SJSA1 (cell line): ENCODE measurements around the gene HOXA3. TPM values are rescaled to one million over a fixed set of nuclear protein-coding genes. Genes with fewer than 3 reads are reported as not detected.

Source experiments
- DNase-seq, 2 experiments: peaks; one replicate each; pipeline ENCODE4 v3.0.0-alpha.2; 2015 to 2020; ENCODE audit warnings: low spot score in 2 of 2, low read depth in 1 of 2
- H3K27ac ChIP-seq: fragments of 250-450 bp; sonication (Bioruptor Pico); 2 replicates; pipeline ENCODE4 v1.5.1; 2020; ENCODE audit warnings: mild to moderate bottlenecking, moderate library complexity
- H3K27me3 ChIP-seq: fragments of 250-450 bp; sonication (Bioruptor Pico); replicated peaks from 2 replicates; pipeline ENCODE4 v1.5.1; 2020; ENCODE audit warnings: mild to moderate bottlenecking, moderate library complexity
- H3K36me3 ChIP-seq: fragments of 250-450 bp; sonication (Bioruptor Pico); 2 replicates; pipeline ENCODE4 v1.5.1; 2020; ENCODE audit warnings: mild to moderate bottlenecking
- H3K4me1 ChIP-seq: fragments of 250-450 bp; sonication (Bioruptor Pico); replicated peaks from 2 replicates; pipeline ENCODE4 v1.6.1; 2021; ENCODE audit warnings: mild to moderate bottlenecking
- H3K4me3 ChIP-seq: fragments of 250-450 bp; sonication (Bioruptor Pico); 2 replicates; pipeline ENCODE4 v1.5.1; 2020; ENCODE audit warnings: mild to moderate bottlenecking
- H3K9me3 ChIP-seq: fragments of 250-450 bp; sonication (Bioruptor Pico); replicated peaks from 2 replicates; pipeline ENCODE4 v1.5.1; 2020; ENCODE audit warnings: mild to moderate bottlenecking
- total RNA-seq: library from RNA; depleted of rRNA; stranded (reverse); fragments of >200 nt; shearing (Covaris generic); gene quantifications from 2 replicates; pipeline ENCODE4 v1.2.3, GENCODE V29; 2014

The HOXA3 gene
- total RNA-seq, 1 experiment from 2014 or later = 1.8 TPM

- Histone ChIP-seq H3K4me3 (peak overlapping the region; percentile 89; the same call in 1 of the 2 replicates), H3K27ac (no peak overlapping the region)
- peak in 1 of 2 experiments; percentile 31 for DNase-seq
These were observed 23.3 kb downstream of the HOXA3 start for GRCh38 chr7:27128776-27129728.

GRCh38 chr7:27128034-27128433, 24.3 kb downstream of the HOXA3 start:
- Histone ChIP-seq H3K4me3 (no peak overlapping the region), H3K27me3 (no peaks in the 10 kb centered on the region), H3K27ac (no peak overlapping the region), H3K36me3 (0 out of 2 replicates have a peak, but pooled peaks cover 12% of the 10 kb centered on the region), H3K4me1 (peaks cover 20% of the 10 kb centered on the region), H3K9me3 (no peaks in the 10 kb centered on the region)
- DNase-seq = peak in 1 of 2 experiments; percentile 12

More at GRCh38 chr7:27128776-27129728, 23.3 kb downstream of the HOXA3 start:
- no peaks in the 10 kb centered on the region for H3K9me3 ChIP-seq
- peaks cover 30% of the 10 kb centered on the region for H3K4me1 ChIP-seq
- 0 out of 2 replicates have a peak, but pooled peaks cover 12% of the 10 kb centered on the region for H3K36me3 ChIP-seq
- H3K27me3 ChIP-seq = no peaks in the 10 kb centered on the region

DNA sequence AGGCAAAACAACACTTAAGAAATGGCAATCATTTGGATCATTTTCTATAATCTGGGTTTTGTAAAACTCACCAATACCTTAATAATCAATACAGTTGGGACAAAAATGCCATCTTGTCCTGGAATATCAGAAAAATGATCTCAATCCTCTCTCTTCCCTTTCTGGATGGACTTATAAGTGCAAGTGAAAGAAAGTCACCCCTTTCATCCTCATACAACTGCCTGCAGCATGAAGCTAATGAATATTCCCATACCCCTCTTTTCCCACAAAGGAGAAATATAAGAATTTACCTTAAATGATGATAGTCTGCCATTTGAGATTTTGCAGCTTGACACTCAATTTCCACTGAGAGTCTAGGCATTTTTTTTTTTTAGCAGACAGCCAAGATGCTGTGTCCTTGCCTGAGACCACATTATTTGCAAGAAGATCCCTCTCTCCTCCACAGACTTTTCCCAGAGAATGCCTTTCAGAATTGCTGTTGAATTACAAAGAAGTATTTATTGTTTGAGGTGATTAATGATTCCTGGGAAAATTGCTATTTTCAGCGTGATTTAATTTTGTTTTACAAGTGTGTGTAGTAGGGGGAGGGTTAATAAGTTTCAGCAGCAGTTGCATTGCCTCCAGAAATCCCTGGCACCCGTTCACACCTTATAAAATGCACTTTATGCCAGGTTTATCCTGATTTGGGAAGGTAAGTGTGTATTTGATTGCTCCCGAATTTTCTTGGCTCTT, 25.6 kb downstream of the HOXA3 start:
- no peak overlapping the region for H3K4me3 ChIP-seq
- H3K36me3 ChIP-seq = 0 out of 2 replicates have a peak, but pooled peaks cover 12% of the 10 kb centered on the region
- no peaks in the 10 kb centered on the region for H3K27me3 ChIP-seq
- H3K27ac ChIP-seq = no peak overlapping the region
- H3K9me3 ChIP-seq = no peaks in the 10 kb centered on the region
- H3K4me1 ChIP-seq = peaks cover 18% of the 10 kb centered on the region
- DNase-seq = no peak

DNA sequence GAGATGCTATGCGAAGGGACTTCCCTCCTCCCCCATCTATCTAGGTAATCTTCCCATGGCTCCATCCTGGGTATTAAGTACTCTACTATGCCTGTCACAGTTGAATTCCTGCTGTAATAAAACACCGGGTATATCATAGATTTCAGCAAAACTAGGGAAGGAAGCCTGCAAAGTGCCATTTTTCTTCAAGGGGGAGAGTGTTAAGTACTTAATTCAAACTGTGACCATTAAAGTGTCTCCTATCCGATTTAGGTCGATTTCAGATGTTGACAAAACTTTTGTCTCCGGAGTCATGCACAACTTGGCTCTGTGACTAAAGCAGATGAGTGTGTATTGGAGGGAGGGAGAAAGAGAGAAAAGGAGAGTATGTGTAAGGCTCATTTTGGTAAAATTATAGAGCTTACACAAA, 26.4 kb downstream of the HOXA3 start:
- H3K4me3 ChIP-seq = no peak overlapping the region
- DNase-seq = peak in 1 of 2 experiments; percentile 6
- no peaks in the 10 kb centered on the region for H3K27me3 ChIP-seq
- H3K4me1 ChIP-seq = peaks cover 18% of the 10 kb centered on the region
- H3K9me3 ChIP-seq = no peaks in the 10 kb centered on the region
- H3K36me3 ChIP-seq = peaks cover 12% of the 10 kb centered on the region; the same call in 1 of the 2 replicates
- no peak overlapping the region for H3K27ac ChIP-seq

DNA sequence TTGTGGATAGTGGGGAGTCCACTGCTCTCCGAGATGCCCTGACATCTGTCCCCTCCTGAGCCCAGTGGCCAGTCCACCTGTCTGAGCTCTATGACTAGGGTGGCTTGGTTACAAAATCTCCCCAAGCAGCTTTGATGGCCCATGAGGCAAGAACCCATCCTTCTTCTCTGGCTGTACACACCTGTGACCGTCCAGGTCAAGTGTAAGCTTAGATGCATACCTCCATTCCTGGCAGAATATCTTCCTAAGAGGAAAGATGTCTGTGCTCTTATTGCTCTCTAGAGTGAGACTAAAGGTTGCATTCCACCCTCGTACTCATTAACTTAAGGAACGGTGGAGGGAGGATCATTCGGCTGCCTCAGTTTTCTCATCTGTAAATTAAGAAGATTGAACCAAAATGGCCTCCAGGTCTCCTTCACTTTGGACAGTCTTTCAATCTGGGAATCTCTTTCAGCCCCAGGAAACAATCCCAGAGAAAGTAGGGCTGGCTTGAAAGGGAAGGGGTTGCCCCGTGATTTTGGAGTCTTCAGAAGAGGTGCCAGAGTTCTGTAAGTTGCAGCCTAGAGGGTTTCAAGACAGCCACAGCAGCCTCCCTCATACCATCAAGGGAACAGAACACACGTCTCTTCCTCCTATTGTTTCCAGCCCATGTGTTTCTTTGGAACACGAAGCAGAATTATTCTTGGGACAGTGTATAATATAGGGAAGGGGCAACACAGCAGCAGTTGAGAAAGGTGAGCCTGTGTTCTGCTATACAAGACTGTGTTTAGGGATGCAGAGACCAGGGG, 27.3 kb downstream of the HOXA3 start:
- Histone ChIP-seq H3K27me3 (no peaks in the 10 kb centered on the region), H3K27ac (no peak overlapping the region), H3K4me1 (peaks cover 19% of the 10 kb centered on the region), H3K4me3 (no peak overlapping the region), H3K9me3 (no peaks in the 10 kb centered on the region), H3K36me3 (peaks cover 9% of the 10 kb centered on the region; the same call in 1 of the 2 replicates)
- peak in 1 of 2 experiments; percentile 24 for DNase-seq

DNA sequence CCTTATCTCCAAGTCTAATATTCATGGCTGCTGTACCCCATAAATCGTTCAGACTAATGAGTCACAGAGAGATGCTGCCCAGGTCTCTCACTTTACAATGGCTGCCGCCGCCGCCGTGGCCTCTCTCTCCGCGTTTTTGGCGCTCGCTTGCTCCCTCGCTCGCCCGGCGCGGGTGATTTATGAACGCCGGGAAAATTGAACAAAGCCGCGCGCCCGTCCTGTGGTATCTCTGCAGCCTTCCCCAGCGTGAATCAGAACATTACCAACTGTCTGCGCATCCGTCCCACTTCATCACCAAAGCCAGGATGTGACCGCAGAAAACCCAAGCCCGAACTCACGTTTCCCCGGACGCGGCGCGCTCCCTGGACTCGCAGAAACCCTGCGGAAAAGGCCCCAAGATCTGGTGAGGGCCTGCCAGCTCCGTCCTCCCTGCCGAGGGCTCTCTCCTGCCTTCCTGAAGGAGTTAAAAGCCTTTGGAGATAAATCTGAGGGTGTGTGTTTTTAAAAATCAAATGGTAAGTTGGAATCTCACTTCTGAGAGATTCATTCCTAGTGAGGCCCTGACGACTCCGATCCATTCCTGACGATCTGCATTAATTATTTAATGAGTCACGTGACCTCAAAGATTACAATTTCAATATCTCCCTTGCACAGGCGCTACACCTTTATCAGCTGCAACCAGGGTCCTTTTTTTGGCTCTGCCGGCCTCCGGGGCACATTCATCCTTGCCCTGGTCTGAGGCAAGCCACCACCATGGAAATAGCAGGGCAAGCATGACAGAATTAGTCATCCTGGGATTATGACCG, 28.1 kb downstream of the HOXA3 start:
- peak in 1 of 2 experiments; percentile 32 for DNase-seq

DNA sequence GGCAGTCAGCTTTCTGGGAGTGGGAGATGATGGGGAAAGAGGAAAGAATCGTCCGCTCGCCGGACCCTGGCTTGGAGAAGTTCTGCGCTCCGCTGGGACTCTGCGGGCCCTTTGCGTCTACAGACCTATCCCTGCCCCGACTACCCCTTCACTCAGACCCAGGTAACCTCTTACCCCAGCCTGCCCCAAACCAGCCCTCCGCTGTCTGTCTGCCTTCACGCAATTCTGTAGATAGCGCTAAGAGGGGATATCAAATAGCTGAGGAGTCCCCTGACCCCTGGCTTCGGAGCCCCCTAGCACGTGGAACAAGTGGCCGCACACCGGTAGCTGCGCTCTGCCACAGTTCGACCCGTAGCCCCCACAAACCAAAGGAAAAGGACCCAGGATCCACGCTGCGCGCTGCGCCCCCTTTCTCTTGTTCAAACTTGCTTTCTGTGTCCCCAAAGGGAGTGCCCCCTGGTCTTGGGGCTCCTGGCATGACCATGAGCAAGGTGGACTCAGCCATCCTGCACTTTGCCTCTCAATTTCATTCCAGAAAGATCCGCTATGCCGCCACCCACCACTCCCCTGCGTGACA, 28.8 kb downstream of the HOXA3 start:
- peak in 1 of 2 experiments; percentile 10 for DNase-seq
- no peak overlapping the region for H3K4me3 ChIP-seq
- no peak overlapping the region for H3K27ac ChIP-seq
- peaks cover 8% of the 10 kb centered on the region; the same call in 1 of the 2 replicates for H3K36me3 ChIP-seq
- H3K27me3 ChIP-seq = no peaks in the 10 kb centered on the region
- H3K9me3 ChIP-seq = no peaks in the 10 kb centered on the region
- peaks cover 13% of the 10 kb centered on the region for H3K4me1 ChIP-seq

More for the DNA sequence above, 28.1 kb downstream of the HOXA3 start:
- Histone ChIP-seq H3K36me3 (peaks cover 9% of the 10 kb centered on the region; the same call in 1 of the 2 replicates), H3K4me1 (peaks cover 13% of the 10 kb centered on the region), H3K27me3 (no peaks in the 10 kb centered on the region), H3K9me3 (no peaks in the 10 kb centered on the region), H3K4me3 (no peak overlapping the region), H3K27ac (no peak overlapping the region)

GRCh38 chr7:27123007-27123476, 29.3 kb downstream of the HOXA3 start:
- H3K4me1 ChIP-seq = peaks cover 13% of the 10 kb centered on the region
- H3K9me3 ChIP-seq = no peaks in the 10 kb centered on the region
- DNase-seq = peak in 1 of 2 experiments; percentile 38
- no peak overlapping the region for H3K27ac ChIP-seq
- H3K36me3 ChIP-seq = peaks cover 3% of the 10 kb centered on the region; the same call in 1 of the 2 replicates
- H3K27me3 ChIP-seq = no peaks in the 10 kb centered on the region
- H3K4me3 ChIP-seq = no peak overlapping the region

DNA sequence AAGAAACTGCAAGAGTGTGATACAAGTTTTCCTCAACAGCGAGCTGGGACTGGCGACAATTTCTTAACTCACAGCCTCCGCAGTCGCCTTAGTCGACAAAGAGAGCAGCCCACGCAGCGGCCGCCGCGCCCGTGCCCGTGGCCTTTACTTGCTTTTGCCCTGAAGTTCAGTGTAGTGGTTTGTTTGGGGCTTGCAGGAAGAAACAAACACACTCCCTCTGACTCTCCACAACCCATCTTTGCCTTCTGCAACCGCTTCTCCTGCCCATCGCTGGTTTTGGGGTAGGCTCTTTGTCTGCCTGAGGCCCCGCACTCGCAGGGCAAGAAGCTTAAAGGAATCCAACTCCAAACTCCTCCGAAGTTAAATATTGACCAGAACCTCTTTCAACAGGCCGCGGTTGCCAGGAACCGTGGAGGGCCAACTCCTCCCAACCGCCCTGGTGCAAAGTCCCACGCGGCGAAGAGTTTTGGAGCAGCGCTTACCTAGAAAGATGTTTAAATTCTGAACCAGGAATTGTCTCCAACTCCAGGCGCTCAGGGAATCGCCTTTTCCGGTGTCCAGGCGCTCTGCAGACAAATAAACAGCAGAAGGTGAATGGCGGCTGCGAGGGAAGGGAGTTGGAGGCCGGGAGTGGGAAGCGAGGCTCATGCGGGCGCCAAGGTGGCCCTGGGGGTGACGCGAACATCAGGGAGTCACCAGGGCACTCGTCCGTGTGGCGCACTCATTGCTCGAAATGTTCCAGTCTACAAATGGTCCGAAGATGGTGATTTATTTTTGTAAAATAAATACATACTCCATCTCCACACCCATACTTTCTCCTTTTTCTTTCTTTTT, 30.1 kb downstream of the HOXA3 start:
- Histone ChIP-seq H3K27ac (no peak overlapping the region), H3K4me3 (no peak overlapping the region), H3K4me1 (peaks cover 13% of the 10 kb centered on the region), H3K27me3 (no peaks in the 10 kb centered on the region), H3K9me3 (no peaks in the 10 kb centered on the region), H3K36me3 (peaks cover 2% of the 10 kb centered on the region; the same call in 1 of the 2 replicates)
- peak in 1 of 2 experiments; percentile 29 for DNase-seq

- no peak for DNase-seq
- Histone ChIP-seq H3K27ac (no peak overlapping the region), H3K4me1 (peaks cover 13% of the 10 kb centered on the region), H3K4me3 (no peak overlapping the region), H3K36me3 (peaks cover 2% of the 10 kb centered on the region; the same call in 1 of the 2 replicates), H3K27me3 (no peaks in the 10 kb centered on the region), H3K9me3 (no peaks in the 10 kb centered on the region)
These were observed 30.7 kb downstream of the HOXA3 start for GRCh38 chr7:27121684-27122076.

GRCh38 chr7:27119412-27119911, 32.9 kb downstream of the HOXA3 start:
- peak in 1 of 2 experiments; percentile 11 for DNase-seq
- Histone ChIP-seq H3K4me3 (no peak overlapping the region), H3K27ac (no peak overlapping the region), H3K36me3 (peaks cover 2% of the 10 kb centered on the region; the same call in 1 of the 2 replicates), H3K9me3 (no peaks in the 10 kb centered on the region), H3K27me3 (no peaks in the 10 kb centered on the region), H3K4me1 (peaks cover 25% of the 10 kb centered on the region)
